ENCODE measurements around the gene FMNL3.
"Not testable (repeated sequence)": the region's sequence is repeated elsewhere in the genome, so short reads cannot be mapped to it uniquely, and the experiment has no call there.

Gene FMNL3

DNA sequence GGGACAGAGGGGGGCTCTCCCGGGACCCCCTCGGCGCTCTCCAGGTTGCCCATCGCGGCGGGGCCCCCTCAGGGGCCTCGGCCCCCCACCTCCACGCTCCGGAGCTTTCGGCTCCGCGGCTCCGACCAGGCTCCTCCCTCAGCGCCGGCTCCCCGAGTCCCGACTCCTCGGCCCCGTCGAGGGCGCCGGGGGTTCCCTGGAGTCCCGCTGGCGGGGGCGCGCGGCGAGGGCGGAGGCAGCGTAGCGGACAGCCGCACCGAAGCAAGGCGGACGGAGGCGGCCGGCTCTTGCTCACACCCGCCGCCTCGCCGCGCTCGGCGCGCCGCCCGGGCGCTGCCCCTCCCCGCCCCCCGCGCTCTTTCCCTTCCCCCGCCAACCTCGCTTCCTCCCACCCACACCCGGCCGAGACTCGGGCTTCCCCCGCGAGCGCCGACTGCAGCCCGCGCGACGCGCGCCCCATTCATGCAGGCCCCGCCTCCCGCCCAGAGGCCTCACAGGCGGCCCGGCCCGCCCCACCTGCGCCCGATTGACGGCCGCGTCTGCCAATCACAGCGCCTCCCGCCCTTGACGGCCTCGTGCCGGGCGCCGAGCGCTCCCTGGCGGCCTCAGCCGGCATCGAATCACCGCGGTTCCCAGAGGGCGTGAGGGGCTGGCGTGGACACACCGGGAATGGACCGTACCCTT lies at the start of gene FMNL3:
Gene FMNL3 (minus strand): TSS at position 278 of the 684 bp plus-strand sequence. CDS start 225 bp downstream, at position 53.
- DNase-seq (ENCODE audit: low read depth in 2 of 2, low spot score in 1 of 2) = peak; percentile 98

DNA sequence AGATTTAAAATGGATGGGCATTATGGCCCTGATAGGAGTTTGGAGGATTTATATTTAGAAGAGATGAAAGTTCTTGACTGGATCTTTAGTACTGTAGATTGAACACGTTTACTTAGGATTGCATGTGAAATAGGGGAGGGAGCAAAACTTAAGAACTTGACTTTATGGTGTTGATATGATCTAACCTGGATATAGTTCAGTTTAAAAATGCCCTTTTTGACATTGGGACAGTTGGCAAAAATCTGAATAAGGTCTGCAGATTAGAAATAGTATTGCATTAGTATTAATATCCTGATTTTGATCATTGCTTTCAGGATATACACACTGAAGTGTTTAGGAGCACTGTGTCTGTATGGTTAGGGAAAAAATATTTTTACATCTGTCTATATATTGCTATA lies 43.8 kb upstream of the FMNL3 start:
- no peak for DNase-seq (ENCODE audit: low read depth in 2 of 2, low spot score in 1 of 2)

GRCh38 chr12:49750027-49750995 lies 43.1 kb upstream of the FMNL3 start:
- DNase-seq (ENCODE audit: low read depth in 2 of 2, low spot score in 1 of 2) = peak in 1 of 2 donors; percentile 12

DNA sequence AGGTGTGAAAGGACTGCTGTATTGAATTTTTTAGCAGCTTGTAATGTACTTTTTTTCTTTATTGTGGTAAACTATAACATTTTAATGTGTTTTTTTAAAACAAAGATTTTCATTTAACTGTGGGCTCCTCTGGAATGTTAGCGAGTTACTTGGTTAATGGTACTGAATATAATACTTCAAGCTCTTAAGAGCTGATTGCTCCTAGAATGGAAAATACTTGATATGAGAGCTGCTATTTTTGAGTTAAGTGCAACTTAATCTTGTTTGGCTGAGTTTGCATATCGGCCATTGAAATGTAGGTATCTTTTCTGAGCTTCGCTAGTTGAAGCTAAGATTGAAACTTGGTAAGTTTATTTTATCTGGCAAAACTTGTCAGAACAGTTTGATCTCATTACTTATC lies 41.6 kb upstream of the FMNL3 start:
- DNase-seq (ENCODE audit: low read depth in 2 of 2, low spot score in 1 of 2) = no peak

- DNase-seq (ENCODE audit: low read depth in 2 of 2, low spot score in 1 of 2) = no peak
Measured at GRCh38 chr12:49748306-49748705, 41.1 kb upstream of the FMNL3 start.

GRCh38 chr12:49744363-49744885 lies 37.2 kb upstream of the FMNL3 start:
- DNase-seq (ENCODE audit: low read depth in 2 of 2, low spot score in 1 of 2) = no peak

GRCh38 chr12:49741882-49742620 lies 34.8 kb upstream of the FMNL3 start:
- DNase-seq (ENCODE audit: low read depth in 2 of 2, low spot score in 1 of 2) = peak; percentile 71 to 80

DNA sequence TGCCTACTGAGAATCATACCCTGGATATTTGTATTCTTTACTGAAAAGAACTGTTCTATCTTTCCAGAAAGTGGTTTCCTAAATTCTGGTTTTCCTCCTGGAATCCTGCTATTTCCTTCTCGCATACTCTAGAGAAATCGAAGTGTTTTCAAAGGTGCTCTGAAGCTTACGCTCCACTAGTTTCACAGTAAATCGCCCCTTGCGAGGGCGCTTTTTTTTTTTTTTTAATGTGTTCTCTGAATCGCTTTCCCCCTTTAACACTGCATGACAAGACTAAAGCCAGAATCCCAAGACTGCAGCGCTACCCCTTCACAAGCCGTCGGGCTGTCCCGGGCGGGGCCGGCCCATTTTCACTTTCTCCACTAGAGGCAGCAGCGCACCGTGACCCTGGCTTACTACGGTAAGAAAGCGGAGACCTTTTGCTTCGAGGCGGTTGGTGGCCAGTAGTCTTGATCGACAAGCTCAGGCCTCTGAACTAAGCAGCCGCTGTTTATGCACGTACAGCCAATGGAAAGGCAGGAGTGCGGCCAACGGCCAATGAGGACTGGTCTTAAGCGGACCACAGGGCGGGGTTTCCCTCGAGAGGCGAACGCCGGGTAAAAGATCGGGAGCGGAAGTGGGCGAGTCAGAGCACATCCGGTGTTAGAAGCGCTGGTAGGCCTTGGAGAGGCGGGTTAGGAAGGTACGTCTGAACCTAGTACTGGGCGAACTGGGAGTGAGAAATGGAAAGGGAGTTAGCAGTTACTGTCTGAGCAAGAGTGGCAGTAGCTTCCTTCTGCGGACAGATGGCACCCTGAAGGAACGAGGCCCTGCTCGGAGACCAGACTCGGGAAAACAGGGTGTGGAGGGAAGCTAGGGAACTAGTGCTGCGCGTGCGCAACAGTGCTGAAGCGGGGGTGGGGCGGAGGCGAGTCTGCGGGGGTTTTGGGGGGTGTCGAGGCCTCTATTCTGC lies 34.0 kb upstream of the FMNL3 start, which contains the start of gene TMBIM6:
Gene TMBIM6 (plus strand): TSS at position 628 of the 952 bp plus-strand sequence. CDS start 10,937 bp downstream, outside the sequence.
- peak; percentile 97 to 98 for DNase-seq (ENCODE audit: low read depth in 2 of 2, low spot score in 1 of 2)

DNA sequence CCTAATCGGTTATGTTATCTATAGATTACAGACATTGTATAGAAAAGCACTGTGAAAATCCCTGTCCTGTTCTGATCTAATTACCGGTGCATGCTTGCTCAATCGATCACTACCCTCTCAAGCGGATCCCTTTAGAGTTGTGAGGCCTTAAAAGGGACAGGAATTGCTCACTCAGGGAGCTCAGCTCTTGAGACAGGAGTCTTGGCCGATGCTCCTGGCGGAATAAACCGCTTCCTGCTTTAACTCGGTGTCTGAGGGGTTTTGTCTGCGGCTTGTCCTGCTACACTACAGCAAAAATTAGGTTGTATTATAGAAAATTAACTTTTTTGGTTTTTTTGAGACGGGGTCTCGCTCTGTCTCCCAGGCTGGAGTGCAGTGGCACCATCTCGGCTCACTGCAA lies 33.1 kb upstream of the FMNL3 start:
- DNase-seq (ENCODE audit: low read depth in 2 of 2, low spot score in 1 of 2) = not testable (repeated sequence)

GRCh38 chr12:49738721-49739120 lies 31.5 kb upstream of the FMNL3 start:
- DNase-seq (ENCODE audit: low read depth in 2 of 2, low spot score in 1 of 2) = not testable (repeated sequence)

GRCh38 chr12:49734900-49735299 lies 27.7 kb upstream of the FMNL3 start:
- not testable (repeated sequence) for DNase-seq (ENCODE audit: low read depth in 2 of 2, low spot score in 1 of 2)

- no peak for DNase-seq (ENCODE audit: low read depth in 2 of 2, low spot score in 1 of 2)
Measured at GRCh38 chr12:49733219-49734017, 26.2 kb upstream of the FMNL3 start.

GRCh38 chr12:49730568-49731101 lies 23.4 kb upstream of the FMNL3 start:
- DNase-seq (ENCODE audit: low read depth in 2 of 2, low spot score in 1 of 2) = no peak

DNA sequence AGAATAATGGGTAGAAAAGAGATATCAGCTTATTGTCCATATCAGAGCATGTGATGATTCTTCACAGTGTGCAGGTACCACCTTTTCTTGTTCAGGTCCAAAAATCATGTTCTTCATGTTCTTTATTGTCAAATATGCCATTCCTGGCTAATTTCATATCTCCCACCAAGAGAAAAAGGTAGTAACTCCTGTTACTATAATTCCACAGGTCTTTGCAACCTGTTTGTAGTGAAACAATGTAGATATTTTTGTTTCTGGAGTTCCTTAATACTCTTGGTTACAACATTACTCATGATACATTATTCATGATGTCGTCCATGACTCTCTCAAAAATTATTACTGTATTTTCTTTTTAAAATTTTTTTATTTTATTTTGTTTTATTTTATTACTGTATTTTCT lies 22.8 kb upstream of the FMNL3 start:
- no peak for DNase-seq (ENCODE audit: low read depth in 2 of 2, low spot score in 1 of 2)

DNA sequence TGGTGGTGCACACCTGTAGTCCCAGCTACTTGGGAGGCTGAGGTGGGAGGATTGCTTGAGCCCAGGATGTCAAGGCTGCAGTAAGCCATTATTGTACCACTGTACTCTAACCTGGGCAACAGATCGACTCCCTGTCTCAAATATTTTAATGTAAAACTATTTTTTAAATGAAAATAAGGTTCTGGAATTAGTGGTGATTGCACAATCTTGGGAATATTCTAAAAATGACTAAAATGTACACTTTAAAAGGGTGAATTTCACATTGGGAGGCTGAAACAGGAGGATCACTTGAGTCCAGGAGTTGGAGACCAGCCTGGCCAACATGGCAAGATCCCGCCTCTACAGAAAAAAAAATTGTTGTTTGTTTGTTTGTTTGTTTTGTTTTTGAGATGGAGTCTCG lies 21.2 kb upstream of the FMNL3 start:
- no peak for DNase-seq (ENCODE audit: low read depth in 2 of 2, low spot score in 1 of 2)

GRCh38 chr12:49721355-49721754 lies 14.2 kb upstream of the FMNL3 start:
- DNase-seq (ENCODE audit: low read depth in 2 of 2, low spot score in 1 of 2) = not testable (repeated sequence)

DNA sequence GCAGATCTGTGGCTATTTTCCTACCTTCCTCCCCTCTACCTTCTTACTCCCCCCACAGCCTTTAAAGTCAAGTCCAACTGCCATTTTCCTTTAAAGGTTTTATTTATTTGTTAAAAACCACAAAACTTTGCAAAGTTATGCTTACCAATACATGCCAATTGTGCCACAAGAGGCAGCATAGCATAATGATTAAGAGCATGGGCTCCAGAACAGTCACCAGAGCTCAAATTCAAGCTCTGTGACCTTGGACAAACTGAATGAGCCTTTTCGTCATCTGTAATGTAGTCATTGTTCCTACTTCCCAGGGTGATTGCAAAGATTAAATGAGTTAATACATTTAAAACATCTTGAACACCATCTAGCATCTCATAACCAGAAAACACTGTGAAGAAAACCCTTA lies 13.0 kb upstream of the FMNL3 start:
- no peak for DNase-seq (ENCODE audit: low read depth in 2 of 2, low spot score in 1 of 2)

GRCh38 chr12:49717800-49718199 lies 10.6 kb upstream of the FMNL3 start:
- DNase-seq (ENCODE audit: low read depth in 2 of 2, low spot score in 1 of 2) = not testable (repeated sequence)

GRCh38 chr12:49716553-49716952 lies 9.3 kb upstream of the FMNL3 start:
- no peak for DNase-seq (ENCODE audit: low read depth in 2 of 2, low spot score in 1 of 2)

Measured in stimulated activated CD8-positive, alpha-beta memory T cell treated with anti-CD3 and anti-CD28 coated beads, Interleukin-4, amount 100 ng/mL, for 4 hours (primary cell).